ENCODE data around the gene DIAPH2.

The DIAPH2 gene

DNA sequence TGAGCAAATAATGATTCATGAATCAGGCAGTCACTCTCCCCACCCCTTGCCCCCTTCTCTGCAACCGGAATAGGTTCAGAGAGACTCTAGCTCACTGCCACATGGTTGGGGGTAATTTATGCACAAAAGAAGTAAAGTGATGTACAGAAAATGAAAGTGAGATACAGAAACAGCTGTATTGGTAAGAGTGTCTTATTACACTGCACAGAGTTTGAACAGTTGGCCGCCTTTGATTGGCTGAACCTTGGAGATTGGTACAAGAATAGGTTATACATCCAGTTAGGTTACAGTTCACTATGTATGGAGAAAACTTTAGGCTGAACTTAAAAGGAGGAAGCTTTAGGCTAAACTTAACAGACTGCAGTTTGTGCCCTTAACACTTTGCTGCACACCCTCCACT lies 34.6 kb upstream of the DIAPH2 start:
- TF ChIP-seq ZNF391 (tag by site-specific recombination; IDR thresholded peaks at IDR 0.05; ENCODE audit: borderline replicate concordance, low read depth) (no peak), OSR2 (tag by site-specific recombination; IDR thresholded peaks at IDR 0.05) (no peak), ZNF16 (tag by site-specific recombination; IDR thresholded peaks at IDR 0.05; ENCODE audit: low read depth) (no peak), ZNF776 (tag by site-specific recombination; IDR thresholded peaks at IDR 0.05; ENCODE audit: borderline replicate concordance) (no peak)
- ChIA-PET CTCF (no interaction called here), POLR2A (no interaction called here)
- Histone ChIP-seq H3K9me3 (ENCODE audit: control insufficient read depth, insufficient read depth, low read depth, low read length) (no peaks in the 10 kb centered on the region), H3K4me3 (ENCODE audit: low read depth, low read length) (no peak overlapping the region), H3K4me1 (ENCODE audit: control insufficient read depth, insufficient read depth, low read length) (no peaks in the 10 kb centered on the region), H3K36me3 (ENCODE audit: control insufficient read depth in 2 of 2, insufficient read depth in 1 of 2, low read length in 2 of 2) (no peaks in the 10 kb centered on the region), H3K27ac (ENCODE audit: extremely low read depth, low read depth, low read length) (no peak overlapping the region)

DNA sequence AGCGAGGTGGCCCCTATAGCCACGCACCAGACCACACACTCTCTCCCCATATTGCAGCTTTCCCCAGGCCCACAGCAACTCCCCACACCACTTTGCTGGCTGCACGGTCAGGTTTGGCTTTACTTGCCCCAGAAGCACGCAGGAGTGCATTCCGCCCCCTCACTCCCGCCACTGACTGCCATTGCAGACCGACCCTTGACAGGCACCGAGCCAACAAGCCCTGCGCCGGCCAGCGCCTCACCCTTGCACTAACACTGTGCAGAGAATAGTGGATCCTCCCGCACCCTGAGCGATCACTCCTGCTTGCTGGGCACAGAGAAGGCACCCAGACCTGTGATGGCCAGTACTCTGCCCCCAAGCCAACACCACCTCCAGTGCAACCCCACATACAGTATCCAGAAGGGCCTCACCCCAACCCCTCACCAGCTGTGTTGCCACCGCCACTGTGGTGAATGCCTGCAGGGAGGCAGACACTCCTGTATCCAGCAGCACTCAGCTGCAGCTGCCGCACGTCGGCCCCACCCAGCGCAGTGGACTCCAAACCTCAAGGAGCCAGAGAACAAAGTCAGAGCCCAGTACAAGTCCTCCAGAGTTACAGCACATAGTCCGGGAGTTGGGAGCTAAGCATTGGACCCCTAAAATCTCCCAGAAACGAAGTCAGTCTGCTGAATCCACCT lies 28.6 kb upstream of the DIAPH2 start:
- ChIA-PET CTCF (no interaction called here), POLR2A (interaction anchor here (0.7 kb wide), 1 partner anchor 172 kb away, joined by 3 read pairs; no protein-coding TSS in a partner anchor)
- H3K27ac ChIP-seq (ENCODE audit: extremely low read depth, low read depth, low read length) = no peak overlapping the region
- TF ChIP-seq, protein P1, sequence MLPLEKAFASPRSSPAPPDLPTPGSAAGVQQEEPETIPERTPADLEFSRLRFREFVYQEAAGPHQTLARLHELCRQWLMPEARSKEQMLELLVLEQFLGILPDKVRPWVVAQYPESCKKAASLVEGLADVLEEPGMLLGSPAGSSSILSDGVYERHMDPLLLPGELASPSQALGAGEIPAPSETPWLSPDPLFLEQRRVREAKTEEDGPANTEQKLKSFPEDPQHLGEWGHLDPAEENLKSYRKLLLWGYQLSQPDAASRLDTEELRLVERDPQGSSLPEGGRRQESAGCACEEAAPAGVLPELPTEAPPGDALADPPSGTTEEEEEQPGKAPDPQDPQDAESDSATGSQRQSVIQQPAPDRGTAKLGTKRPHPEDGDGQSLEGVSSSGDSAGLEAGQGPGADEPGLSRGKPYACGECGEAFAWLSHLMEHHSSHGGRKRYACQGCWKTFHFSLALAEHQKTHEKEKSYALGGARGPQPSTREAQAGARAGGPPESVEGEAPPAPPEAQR (tag by site-specific recombination; IDR thresholded peaks at IDR 0.05) = no peak
- no peak for TF ChIP-seq ZNF629 (tag by site-specific recombination; IDR thresholded peaks at IDR 0.05)
- TF ChIP-seq, protein P2, sequence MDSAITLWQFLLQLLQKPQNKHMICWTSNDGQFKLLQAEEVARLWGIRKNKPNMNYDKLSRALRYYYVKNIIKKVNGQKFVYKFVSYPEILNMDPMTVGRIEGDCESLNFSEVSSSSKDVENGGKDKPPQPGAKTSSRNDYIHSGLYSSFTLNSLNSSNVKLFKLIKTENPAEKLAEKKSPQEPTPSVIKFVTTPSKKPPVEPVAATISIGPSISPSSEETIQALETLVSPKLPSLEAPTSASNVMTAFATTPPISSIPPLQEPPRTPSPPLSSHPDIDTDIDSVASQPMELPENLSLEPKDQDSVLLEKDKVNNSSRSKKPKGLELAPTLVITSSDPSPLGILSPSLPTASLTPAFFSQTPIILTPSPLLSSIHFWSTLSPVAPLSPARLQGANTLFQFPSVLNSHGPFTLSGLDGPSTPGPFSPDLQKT (IDR thresholded peaks at IDR 0.05; ENCODE audit: borderline replicate concordance, low read depth, low read length) = no peak
- TF ChIP-seq ZNF600 (tag by site-specific recombination; IDR thresholded peaks at IDR 0.05) = no peak
- TF ChIP-seq ZNF350 (tag by site-specific recombination; IDR thresholded peaks at IDR 0.05) = no peak
- no peak for TF ChIP-seq ZNF561 (tag by site-specific recombination; IDR thresholded peaks at IDR 0.05; ENCODE audit: borderline replicate concordance)
- no peak for TF ChIP-seq ZNF433 (tag by site-specific recombination; IDR thresholded peaks at IDR 0.05; ENCODE audit: low read depth)
- TF ChIP-seq ZIC2 (tag by site-specific recombination; IDR thresholded peaks at IDR 0.05) = no peak
- no peak for TF ChIP-seq ZNF785 (tag by site-specific recombination; IDR thresholded peaks at IDR 0.05)
- no peak for TF ChIP-seq ZBTB7A (tag by site-specific recombination; IDR thresholded peaks at IDR 0.05; ENCODE audit: low read depth)
- no peak for TF ChIP-seq ZSCAN23 (tag by site-specific recombination; IDR thresholded peaks at IDR 0.05)
- TF ChIP-seq SCRT1 (tag by site-specific recombination; IDR thresholded peaks at IDR 0.05; ENCODE audit: borderline replicate concordance) = no peak
- no peak for TF ChIP-seq SP3 (tag by site-specific recombination; IDR thresholded peaks at IDR 0.05)
- TF ChIP-seq HOXD13 (CRISPR knock-in tag; IDR thresholded peaks at IDR 0.05; ENCODE audit: borderline replicate concordance) = no peak
- TF ChIP-seq, protein P3, sequence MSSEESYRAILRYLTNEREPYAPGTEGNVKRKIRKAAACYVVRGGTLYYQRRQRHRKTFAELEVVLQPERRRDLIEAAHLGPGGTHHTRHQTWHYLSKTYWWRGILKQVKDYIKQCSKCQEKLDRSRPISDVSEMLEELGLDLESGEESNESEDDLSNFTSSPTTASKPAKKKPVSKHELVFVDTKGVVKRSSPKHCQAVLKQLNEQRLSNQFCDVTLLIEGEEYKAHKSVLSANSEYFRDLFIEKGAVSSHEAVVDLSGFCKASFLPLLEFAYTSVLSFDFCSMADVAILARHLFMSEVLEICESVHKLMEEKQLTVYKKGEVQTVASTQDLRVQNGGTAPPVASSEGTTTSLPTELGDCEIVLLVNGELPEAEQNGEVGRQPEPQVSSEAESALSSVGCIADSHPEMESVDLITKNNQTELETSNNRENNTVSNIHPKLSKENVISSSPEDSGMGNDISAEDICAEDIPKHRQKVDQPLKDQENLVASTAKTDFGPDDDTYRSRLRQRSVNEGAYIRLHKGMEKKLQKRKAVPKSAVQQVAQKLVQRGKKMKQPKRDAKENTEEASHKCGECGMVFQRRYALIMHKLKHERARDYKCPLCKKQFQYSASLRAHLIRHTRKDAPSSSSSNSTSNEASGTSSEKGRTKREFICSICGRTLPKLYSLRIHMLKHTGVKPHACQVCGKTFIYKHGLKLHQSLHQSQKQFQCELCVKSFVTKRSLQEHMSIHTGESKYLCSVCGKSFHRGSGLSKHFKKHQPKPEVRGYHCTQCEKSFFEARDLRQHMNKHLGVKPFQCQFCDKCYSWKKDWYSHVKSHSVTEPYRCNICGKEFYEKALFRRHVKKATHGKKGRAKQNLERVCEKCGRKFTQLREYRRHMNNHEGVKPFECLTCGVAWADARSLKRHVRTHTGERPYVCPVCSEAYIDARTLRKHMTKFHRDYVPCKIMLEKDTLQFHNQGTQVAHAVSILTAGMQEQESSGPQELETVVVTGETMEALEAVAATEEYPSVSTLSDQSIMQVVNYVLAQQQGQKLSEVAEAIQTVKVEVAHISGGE (tag by site-specific recombination; conservative IDR thresholded peaks at IDR 0.05; ENCODE audit: low read depth) = no peak
- no peak for TF ChIP-seq RBAK (tag by site-specific recombination; IDR thresholded peaks at IDR 0.05)
- TF ChIP-seq PRDM2 (tag by site-specific recombination; IDR thresholded peaks at IDR 0.05; ENCODE audit: borderline replicate concordance) = no peak
- no peak for TF ChIP-seq GLI4 (tag by site-specific recombination; IDR thresholded peaks at IDR 0.05)
- no peak for TF ChIP-seq ZNF514 (tag by site-specific recombination; IDR thresholded peaks at IDR 0.05)
- no peak for TF ChIP-seq ZNF610 (tag by site-specific recombination; IDR thresholded peaks at IDR 0.05; ENCODE audit: borderline replicate concordance)
- H3K4me3 ChIP-seq (ENCODE audit: low read depth, low read length) = no peak overlapping the region
- no peaks in the 10 kb centered on the region for H3K9me3 ChIP-seq (ENCODE audit: control insufficient read depth, insufficient read depth, low read depth, low read length)
- no peaks in the 10 kb centered on the region for H3K4me1 ChIP-seq (ENCODE audit: control insufficient read depth, insufficient read depth, low read length)
- no peaks in the 10 kb centered on the region for H3K36me3 ChIP-seq (ENCODE audit: control insufficient read depth in 2 of 2, insufficient read depth in 1 of 2, low read length in 2 of 2)

All from HEK293 (cell line).